ENCODE results near the gene GNL2.
"Not testable (repeated sequence)": the region's sequence is repeated elsewhere in the genome, so short reads cannot be mapped to it uniquely, and the experiment has no call there.

Gene GNL2

DNA sequence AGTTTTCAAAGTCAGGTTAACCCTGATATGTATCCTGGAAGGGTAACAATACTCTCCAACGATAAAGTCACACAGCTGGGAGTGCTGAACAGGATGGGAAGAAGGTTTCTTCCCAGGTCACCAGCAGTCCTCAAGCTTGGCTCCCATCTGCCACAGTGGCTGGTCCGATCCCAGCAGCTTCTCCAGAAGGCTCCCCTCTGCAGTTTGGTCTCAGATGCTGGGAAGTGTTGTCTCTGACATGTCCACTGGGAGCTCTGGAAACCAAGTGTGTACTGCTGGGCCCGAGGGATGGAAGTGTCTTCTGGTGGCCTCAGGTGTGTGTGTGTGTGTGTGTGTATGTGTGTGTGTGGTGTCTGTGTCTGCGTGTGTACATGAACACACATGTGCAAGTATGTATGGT, 16.4 kb upstream of the GNL2 start:
- no peak for DNase-seq (ENCODE audit: low read depth, low spot score)
- H3K4me3 ChIP-seq (ENCODE audit: low read length): no peak overlapping the region

DNA sequence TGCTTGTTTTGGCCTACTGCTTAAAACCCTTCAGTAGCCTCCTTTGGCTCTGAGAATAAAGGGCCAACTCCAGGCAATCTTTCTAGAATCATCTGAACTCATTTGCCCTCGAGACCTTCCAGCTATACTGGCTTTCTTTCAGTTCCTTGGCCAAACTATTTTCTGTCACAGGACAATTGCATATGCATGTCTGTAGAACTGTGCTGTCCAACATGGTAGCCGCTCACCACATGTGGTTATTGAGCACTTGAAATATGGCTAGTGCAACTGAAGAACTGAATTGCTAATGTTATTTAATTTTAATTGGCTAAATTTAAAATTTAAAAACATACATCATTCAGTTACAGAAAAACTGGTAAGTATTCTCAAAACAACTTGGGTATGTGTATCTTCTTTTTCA, 14.3 kb upstream of the GNL2 start:
- no peak for DNase-seq (ENCODE audit: low read depth, low spot score)
- H3K4me3 ChIP-seq (ENCODE audit: low read length): no peak overlapping the region

DNA sequence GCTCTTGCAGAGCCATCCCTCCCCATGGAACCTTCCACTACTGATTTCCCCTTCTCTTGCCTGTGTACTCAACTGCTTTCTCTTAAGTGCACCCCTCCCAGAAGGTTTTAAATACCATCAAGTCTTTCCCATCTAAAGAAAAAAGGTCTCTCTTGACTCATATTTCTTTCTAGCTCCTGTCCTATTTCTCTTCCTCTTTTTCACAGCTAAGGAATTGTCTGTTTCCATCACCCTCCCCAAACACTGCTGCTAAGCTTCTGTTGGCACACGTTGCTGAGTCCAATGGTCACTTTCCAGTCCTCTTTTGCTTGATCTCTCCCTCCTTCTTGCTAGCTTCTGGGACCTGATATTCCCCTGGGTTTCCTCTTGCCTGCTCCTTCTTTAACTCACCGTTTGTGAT, 13.3 kb upstream of the GNL2 start:
- no peak overlapping the region for H3K4me3 ChIP-seq (ENCODE audit: low read length)
- no peak for DNase-seq (ENCODE audit: low read depth, low spot score)

DNA sequence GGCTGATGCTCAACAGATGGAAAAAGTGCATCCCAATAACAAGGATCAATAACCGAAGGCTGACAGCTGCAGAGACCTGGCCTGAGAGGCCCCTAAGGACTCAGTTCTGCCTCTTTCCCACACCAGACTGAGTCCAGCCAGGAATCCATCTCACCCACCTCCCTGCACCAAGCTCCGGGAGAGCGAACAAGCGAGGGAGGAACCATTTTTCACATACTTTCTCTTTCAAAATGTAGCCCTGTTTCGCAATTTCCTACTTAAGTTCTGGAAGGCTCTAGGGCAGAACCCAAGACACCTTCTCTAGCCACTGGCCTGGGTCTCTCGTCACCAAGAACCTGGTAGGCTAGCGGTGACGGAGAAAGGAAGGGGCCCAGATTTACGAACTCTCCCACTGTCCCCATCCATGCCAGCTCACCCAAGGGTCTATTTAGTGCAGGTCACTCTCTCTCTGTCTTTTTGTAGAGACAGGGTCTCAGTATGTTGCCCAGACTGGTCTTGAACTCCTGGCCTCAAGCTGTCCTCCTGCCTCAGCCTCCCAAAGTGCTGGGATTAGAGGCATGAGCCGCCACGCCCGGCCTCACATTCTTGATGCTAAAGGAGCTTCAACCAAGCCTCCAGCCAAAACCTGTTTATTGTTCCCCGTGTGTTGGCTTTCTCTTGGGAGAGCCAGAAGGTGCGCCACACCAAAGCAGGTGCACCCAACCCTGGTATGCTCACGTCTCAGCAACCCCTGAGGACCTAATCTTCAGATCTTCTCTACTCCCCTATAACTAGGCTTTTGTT, 10.9 kb upstream of the GNL2 start:
- no peak for DNase-seq (ENCODE audit: low read depth, low spot score)
- H3K4me3 ChIP-seq (ENCODE audit: low read length): no peak overlapping the region

DNA sequence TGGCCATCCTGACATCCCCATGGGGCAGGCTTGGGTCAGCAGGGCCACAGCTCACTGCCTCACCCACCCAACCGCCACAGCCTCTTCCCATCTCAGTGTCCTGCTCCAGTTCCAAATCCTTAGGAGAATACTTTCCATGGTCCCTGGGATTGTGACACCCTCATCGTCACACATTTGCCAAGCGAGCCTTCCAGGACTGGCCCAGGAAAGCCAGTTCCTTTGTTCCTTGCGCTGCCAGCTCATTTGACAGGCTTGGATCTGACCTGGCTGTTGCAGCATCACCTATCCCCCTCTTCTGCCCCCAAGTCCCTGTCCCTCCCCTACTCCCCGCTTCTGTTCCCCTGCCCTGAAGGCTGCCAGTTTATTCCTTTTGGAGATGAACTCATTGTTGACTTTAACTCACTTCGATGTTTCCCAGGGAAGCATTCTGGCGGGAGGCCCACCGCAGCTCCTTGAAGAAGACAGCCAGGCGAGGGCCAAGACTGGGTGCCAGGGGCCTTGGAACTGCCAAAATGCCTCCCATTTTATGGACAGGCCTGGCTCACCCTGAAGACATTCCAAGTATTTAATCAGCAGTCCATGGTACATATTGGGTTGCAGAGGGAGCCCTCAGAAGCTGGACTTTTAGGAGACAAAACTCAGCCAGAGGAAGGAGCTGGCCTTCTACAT, 10.2 kb upstream of the GNL2 start:
- no peak for DNase-seq (ENCODE audit: low read depth, low spot score)
- no peak overlapping the region for H3K4me3 ChIP-seq (ENCODE audit: low read length)

DNA sequence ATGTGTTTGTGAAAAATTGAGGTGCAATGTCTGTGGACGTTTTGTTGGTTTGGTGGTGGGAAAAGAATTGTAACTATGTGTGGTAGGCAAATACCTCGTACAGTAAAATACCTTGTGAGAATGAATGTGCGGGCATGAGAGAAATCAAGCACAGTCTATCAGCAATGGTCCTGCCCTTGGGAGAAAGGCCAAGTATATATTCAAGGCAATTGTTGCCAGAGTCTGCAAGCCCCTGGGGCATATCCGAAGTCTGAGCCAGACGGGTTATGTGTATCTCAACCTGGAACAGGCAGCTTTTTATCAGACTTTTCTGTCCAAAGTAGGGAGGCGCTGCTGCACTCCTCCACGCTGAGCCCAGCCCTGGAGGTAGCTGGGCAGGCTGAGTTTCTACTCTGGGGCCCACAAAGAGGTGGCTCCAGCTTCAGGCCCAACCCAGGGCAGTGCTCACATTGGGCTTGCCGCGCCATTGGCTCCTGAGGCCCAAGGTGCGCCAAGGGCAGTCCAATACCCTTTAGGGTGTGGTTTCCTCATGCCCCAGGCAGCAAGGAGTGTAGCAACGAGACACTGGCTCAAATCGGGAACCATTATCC, 9.4 kb upstream of the GNL2 start:
- no peak for DNase-seq (ENCODE audit: low read depth, low spot score)

DNA sequence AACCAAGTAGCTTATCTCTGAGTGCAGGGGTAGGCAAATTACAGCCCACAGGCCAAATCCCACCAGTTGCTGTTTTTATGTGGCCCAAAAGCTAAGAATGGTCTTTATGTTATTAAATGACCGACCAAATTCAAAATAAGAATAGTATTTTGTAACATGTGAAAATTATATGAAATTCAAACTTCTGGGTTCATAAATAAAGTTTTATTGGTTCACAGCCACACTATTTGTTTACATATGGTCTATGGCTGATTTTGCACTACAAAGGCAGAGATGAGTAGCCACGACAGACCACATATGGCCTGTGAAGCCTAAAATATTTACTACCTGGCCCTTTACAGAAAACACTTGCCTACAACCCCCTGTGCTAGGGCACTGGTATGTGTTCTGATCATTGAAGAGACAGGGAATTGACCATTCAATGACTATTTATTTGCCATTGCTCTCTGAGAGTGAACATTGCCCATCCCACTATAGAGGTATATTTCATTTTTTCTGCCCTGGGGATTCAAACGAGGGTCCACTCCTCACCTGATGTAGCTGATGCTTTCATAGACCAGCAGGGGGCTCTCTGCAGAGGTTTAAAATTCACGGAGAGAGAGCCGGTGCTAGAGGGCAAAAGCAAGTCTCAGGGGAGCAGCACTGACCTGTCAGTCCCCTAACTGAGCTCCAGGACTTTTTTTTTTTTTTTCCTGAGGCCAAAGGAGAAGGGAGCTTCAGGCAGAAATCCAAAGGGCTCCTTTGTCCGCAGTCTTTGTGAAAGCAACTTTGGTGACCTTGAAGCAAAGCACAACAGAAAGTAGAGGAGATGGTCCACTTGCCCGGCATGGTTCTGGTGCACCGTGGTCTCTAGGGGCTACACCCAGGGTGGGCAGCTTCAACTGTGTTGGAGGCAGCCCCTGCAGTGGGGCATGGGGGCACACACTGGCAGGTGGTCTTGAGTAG, 7.3 kb upstream of the GNL2 start:
- H3K4me3 ChIP-seq (ENCODE audit: low read length): no peak overlapping the region
- no peak for DNase-seq (ENCODE audit: low read depth, low spot score)

More for the DNA sequence above, 9.4 kb upstream of the GNL2 start:
- H3K4me3 ChIP-seq (ENCODE audit: low read length): no peak overlapping the region

DNA sequence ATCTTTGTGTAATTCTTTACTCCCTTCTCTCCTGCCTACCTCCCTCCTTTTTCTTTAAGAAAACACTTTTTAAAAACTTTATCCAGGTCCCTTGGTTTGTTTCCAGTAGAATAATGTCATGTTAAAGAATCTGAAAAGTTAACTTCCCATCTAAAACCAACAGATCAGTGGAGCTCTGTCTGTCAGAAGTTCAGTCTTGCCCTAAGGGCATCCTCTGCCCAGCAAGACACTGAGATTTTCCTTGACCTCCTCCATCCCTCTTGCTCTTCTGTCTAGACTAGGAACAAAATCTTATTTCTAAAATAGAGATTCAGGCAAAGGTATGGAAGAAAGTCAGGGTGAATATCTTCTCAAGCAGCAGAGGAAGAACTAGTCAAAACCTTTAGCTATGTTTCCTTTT, 5.7 kb upstream of the GNL2 start:
- H3K4me3 ChIP-seq (ENCODE audit: low read length): no peak overlapping the region
- DNase-seq (ENCODE audit: low read depth, low spot score): no peak

DNA sequence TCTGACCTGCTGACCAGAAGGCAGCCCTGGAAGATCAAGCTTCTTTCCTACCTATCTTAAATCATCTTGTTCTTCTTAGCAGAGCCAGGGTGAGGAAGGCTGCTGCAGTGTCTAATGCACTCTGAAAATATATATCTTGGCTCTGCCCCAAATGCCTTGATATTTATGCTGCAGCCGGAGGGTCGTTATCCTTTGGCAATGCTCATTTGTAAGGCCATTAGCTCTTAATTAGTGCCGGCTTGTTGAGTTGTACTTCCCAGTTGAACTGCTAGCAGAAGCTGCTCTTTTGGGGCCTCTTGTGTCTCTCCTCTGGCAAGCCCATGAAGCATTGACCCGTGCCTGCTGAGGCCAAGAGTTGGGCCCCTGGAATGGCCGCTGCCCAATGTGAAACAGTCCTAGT, 4.2 kb upstream of the GNL2 start:
- H3K4me3 ChIP-seq (ENCODE audit: low read length): no peak overlapping the region
- DNase-seq (ENCODE audit: low read depth, low spot score): no peak

DNA sequence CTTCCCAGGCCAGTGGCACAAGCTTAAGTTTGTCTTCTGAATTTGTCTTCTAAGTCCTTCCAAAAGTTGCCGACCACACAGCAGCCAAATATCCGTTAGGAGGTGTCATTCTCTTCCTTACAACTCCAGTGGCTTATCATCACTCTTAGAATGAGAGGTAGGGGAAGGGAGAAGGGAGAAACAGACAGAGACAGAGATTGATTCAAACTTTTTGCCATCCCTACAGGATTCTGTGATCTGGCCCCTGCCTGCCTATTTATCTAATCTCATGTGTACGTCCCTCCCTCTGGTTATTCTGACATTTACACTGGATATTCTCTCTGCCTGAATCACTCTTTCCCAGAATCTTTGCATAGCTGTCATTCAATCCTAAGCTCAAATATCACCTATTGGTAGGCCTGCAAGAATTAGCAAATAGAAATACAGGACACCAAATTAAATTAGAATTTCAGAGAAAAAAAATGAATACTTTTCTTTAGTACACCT, 488 bp upstream of the GNL2 start:
- DNase-seq (ENCODE audit: low read depth, low spot score): no peak
- H3K4me3 ChIP-seq (ENCODE audit: low read length): peak overlapping the region; percentile 93

DNA sequence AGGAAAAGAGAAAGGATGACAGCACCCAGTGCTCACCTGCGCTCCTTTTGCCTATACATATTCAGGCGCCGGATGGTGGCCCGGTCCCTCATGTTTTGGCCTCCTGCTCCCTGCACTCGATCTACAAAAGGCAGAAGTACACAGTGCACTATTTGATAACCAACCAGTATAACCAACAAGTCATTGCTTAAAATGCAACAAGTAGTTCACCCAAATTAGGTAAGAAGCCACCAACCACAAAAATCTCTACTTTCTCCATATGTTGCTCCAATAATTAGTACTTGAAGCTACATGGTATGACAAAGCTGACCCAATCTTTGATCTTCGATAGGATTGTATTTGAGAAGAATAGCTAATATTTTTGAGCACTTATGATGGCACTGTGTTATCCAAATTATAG, 2.0 kb downstream of the GNL2 start:
- no peak for DNase-seq (ENCODE audit: low read depth, low spot score)
- H3K4me3 ChIP-seq (ENCODE audit: low read length): no peak overlapping the region

DNA sequence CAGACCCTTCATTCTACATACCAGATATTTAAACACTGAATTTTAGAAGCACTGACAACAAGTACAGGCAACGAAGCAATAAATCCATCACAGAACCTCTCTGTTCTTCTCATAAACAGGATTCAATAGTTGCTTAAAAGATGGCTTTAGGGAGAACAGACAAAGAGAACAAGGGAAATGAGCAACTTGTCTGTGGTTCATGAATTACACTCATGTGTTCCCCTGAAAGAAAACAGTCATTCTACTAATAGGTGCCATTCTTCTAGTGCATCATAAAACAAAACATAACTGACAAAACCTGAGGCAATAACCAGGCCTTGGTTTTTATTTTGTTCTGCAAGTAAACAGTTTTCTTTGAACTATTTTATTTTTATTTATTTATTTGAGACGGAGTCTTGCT, 6.8 kb downstream of the GNL2 start:
- DNase-seq (ENCODE audit: low read depth, low spot score): no peak
- H3K4me3 ChIP-seq (ENCODE audit: low read length): no peak overlapping the region

DNA sequence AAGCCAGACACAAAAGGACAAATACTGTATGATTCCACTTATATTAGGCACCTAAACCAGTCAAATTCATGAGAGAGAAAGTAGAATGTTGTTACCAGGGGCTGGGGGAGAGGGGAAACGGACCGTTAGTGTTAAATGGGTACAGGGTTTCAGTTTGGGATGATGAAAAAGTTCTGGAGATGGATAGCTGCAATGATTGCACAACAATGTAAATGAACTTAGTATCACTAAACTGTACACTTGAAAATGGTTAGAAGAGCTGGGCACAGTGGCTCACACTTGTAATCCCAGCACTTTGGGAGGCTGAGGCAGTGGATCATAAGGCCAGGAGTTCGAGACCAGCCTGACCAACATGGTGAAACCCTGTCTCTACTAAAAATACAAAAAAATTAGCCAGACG, 11.2 kb downstream of the GNL2 start:
- DNase-seq (ENCODE audit: low read depth, low spot score): not testable (repeated sequence)

DNA sequence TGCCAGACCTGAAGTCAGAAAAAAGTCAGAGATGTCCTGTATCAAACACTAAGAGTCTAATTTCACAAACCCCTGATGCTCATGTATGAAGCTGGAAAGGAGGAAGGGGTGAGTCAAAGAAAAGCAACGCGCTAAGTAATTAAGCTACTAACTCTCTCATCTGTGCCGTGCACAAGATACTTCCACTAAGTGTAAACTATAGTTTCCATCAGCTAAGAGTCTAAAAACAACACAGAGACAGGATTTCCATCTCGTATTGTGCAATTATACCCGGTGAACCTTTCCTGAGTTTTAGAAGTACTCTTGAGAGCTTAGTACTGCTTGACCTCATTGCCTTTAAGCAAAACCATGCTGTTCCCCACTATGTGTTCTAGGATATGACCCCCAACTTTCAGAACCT, 20.0 kb downstream of the GNL2 start:
- DNase-seq (ENCODE audit: low read depth, low spot score): no peak
- H3K4me3 ChIP-seq (ENCODE audit: low read length): no peak overlapping the region

More for the DNA sequence above, 11.2 kb downstream of the GNL2 start:
- not testable (repeated sequence) for H3K4me3 ChIP-seq (ENCODE audit: low read length)

DNA sequence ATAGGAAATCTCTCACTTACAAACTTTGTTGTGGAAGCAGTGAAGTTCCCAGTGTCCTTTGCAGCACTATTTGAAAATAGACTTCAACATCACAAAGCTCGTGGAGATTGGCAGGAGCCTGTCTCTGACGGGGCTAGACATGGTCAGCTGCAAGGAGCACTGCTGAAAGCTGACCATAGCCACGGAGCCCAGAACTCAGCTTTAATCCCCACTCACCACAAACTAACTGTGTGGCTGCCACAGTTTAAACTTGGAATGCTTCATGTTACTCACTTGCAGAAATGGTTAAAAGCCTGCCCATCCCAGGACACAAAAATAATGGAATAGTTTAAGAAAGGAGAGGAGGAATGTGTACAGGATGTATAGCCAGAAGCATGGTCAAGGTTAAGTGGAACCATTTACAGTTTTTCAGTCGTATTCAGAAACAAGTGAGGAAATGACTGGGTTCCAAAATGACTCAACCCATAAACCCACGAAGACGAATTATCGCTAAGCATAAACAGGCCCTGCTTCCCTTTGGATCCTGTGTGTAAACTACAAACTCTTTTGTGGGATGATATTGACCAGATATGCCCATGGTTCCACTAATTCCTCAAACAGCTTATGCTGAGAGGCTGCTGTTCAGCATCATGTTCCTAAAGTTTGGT, 20.8 kb downstream of the GNL2 start:
- H3K4me3 ChIP-seq (ENCODE audit: low read length): no peak overlapping the region
- DNase-seq (ENCODE audit: low read depth, low spot score): no peak

DNA sequence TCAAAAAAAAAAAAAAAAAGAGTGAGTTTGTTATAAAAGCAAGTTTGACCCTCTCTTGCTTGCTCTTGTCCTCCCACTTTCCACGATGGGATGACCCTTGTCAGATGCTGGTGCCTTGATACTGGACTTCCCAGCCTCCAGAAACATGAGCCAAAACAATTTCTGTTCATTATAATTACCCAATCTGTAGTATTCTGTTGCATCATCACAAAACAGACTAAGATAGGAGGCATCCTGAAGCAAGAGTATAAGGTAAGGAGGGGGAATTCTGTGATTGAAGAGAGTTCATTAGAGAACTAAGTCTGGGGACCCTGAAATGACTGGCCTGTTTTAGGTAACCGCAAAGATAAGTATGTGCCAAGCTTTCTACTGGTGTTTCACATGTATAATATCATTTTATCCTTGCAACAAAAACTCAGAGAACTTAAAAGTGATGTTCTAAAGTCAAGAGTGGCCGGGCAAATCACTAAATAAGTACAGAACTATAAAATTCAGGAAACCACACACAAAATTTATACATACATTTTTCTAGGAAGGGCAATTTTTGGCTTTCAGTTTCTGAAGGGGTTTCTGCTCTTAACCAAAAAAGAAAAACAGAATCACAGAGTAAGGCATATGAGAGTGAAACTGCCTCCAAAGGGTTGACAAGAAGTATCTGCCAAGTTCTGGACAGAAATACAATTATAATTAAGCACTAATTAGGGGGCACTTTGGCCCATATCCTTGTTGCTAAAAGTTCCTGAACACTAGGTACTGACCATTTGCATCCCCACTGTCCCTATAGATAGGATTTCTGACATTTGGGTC, 25.0 kb downstream of the GNL2 start:
- no peak overlapping the region for H3K4me3 ChIP-seq (ENCODE audit: low read length)
- DNase-seq (ENCODE audit: low read depth, low spot score): no peak

DNA sequence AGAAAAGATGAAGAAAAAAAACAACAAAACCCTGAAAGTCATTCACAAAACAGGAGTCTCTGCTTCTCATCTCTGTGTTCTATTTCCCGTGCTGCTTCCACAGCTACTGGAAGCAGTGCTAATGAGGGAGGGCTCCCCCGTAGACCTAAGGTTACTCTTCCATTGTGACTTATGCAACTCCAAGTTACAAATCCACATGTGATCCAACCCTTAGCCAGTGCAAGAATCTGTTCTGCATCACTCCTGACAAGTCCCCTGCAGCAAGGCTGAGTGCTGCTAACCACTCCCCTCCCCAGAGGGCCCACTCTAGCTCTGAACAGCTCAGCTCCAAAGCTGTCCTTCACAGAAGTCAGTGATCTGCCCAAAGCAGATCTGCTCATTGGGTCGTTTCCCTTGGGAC, 28.7 kb downstream of the GNL2 start:
- DNase-seq (ENCODE audit: low read depth, low spot score): no peak
- no peak overlapping the region for H3K4me3 ChIP-seq (ENCODE audit: low read length)

DNA sequence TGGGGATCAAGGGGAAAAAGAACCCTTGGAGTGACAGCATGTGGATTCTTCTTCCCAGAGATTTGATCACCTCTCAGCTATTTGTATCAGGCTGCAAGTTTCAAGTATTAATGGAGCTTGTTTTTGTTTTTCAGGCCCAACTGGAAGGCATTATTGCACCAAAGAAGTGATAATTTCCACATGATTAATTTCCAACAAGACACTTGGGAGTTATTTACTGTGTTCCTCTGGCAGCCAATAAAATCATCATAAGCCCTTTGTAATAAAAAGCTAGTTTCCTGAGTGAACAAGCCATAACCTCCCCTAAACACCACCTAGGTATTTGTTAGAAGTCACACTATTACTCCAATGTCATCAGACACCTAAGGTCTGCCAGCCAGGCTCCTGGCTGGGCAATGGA, 30.8 kb downstream of the GNL2 start:
- no peak overlapping the region for H3K4me3 ChIP-seq (ENCODE audit: low read length)
- DNase-seq (ENCODE audit: low read depth, low spot score): no peak
